ENCODE results near the gene OR6C76. TPM values are rescaled to one million over a fixed set of nuclear protein-coding genes. Genes with fewer than 3 reads are reported as not detected.
A peak's percentile ranks its signal among the peaks of the same experiment; 100 is the strongest.

The OR6C76 gene
- not detected in 2 replicates for total RNA-seq (ENCODE audit: low replicate concordance)

DNA sequence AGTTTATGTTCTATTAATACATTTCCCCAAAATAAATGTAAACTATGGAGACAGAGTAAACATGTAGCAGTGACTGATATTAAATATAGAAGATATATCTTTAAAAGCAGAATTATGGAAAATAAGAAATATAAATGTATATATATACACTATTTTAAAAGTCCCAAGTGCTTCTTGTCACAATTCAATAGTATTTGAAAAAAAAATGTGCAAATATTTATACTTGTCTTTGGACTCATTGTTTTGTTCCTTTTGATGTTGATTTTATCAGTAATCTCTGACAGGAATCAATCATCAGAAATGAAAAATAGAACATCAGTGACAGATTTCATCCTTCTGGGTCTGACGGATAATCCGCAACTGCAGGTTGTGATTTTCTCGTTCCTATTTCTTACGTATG is at the start of gene OR6C76:
Gene OR6C76 (plus strand): TSS at position 301 of the 400 bp plus-strand sequence. CDS start 0 bp downstream, at position 301.
- peak within 1 kb of the TSS; percentile 64 for H2AFZ ChIP-seq (replicated peaks)
- no peak within 1 kb of the TSS for H3K27ac Mint-ChIP-seq
- no peaks in the 10 kb centered on the region for H3K9me3 ChIP-seq (ENCODE audit: low read depth)
- H4K20me1 ChIP-seq (ENCODE audit: low read depth): no peaks in the 10 kb centered on the region
- no peak within 1 kb of the TSS for H3K27ac ChIP-seq
- no peak within 1 kb of the TSS for H3K9ac ChIP-seq
- no peaks in the 10 kb centered on the region for H3K9me3 Mint-ChIP-seq
- peaks cover 10% of the 10 kb centered on the region for H3F3A ChIP-seq (ENCODE audit: low read depth)
- no peaks in the 10 kb centered on the region for H3K27me3 ChIP-seq
- H3K4me3 ChIP-seq: no peak within 1 kb of the TSS
- no peak within 1 kb of the TSS for H3K4me3 Mint-ChIP-seq
- no peaks in the 10 kb centered on the region for H3K27me3 Mint-ChIP-seq (ENCODE audit: insufficient read depth, low read depth)
- no peak for DNase-seq (ENCODE audit: low spot score)
- no peaks in the 10 kb centered on the region for H3K79me2 ChIP-seq (ENCODE audit: low read depth)
- no peaks in the 10 kb centered on the region for H3K36me3 Mint-ChIP-seq
- H3K36me3 ChIP-seq: no peaks in the 10 kb centered on the region
- no peaks in the 10 kb centered on the region for H3K4me1 ChIP-seq
- H3K4me1 Mint-ChIP-seq: peaks cover 4% of the 10 kb centered on the region
- H3K4me2 ChIP-seq: no peak within 1 kb of the TSS
- TF ChIP-seq CTCF (IDR thresholded peaks at IDR 0.05) (no peak), EZH2 (IDR thresholded peaks at IDR 0.05) (no peak), EZH2phosphoT487 (IDR thresholded peaks at IDR 0.05) (no peak)

DNA sequence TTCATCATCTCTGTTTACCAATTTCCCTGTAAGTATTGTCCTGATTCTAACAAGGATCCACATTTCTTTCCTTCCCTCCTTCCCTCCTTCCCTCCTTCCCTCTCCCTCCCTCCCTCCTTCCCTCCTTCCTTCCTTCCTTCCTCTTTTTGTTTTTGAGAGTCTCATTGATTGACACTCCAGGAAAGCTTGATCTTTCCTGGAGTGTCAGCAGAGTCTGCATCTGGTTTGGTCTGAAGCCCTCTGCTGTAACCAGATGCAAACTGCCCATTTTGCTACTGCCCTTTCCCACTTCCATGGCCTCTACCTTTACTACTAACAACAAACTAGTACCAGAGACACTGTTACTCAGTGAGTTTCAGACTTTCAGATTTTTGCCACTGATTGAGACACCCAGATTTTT is 40.2 kb upstream of the OR6C76 start:
- Mint-ChIP-seq H3K27ac (peak overlapping the region; percentile 42), H3K9me3 (no peaks in the 10 kb centered on the region), H3K27me3 (ENCODE audit: insufficient read depth, low read depth) (no peaks in the 10 kb centered on the region), H3K36me3 (no peaks in the 10 kb centered on the region), H3K4me3 (no peak overlapping the region), H3K4me1 (peaks cover 7% of the 10 kb centered on the region)
- no peaks in the 10 kb centered on the region for H3K9me3 ChIP-seq (ENCODE audit: low read depth)
- H3F3A ChIP-seq (ENCODE audit: low read depth): no peaks in the 10 kb centered on the region
- no peak overlapping the region for H3K4me3 ChIP-seq
- DNase-seq (ENCODE audit: low spot score): peak; percentile 10
- no peaks in the 10 kb centered on the region for H3K79me2 ChIP-seq (ENCODE audit: low read depth)
- no peak overlapping the region for H3K4me2 ChIP-seq
- no peak overlapping the region for H3K9ac ChIP-seq
- H3K27ac ChIP-seq: no peak overlapping the region
- peak overlapping the region; percentile 98 for H2AFZ ChIP-seq (replicated peaks)
- TF ChIP-seq EZH2 (IDR thresholded peaks at IDR 0.05): no peak
- TF ChIP-seq EZH2phosphoT487 (IDR thresholded peaks at IDR 0.05): no peak
- TF ChIP-seq CTCF (IDR thresholded peaks at IDR 0.05): no peak
- peaks cover 9% of the 10 kb centered on the region for H3K4me1 ChIP-seq
- no peaks in the 10 kb centered on the region for H3K36me3 ChIP-seq
- H4K20me1 ChIP-seq (ENCODE audit: low read depth): no peaks in the 10 kb centered on the region
- H3K27me3 ChIP-seq: no peaks in the 10 kb centered on the region

GRCh38 chr12:55392032-55392795 is 33.8 kb upstream of the OR6C76 start:
- Histone ChIP-seq H3K36me3 (no peaks in the 10 kb centered on the region), H3K27ac (no peak overlapping the region), H3K27me3 (no peaks in the 10 kb centered on the region), H3K9ac (no peak overlapping the region), H3K4me3 (no peak overlapping the region), H3K4me1 (no peaks in the 10 kb centered on the region), H3K4me2 (no peak overlapping the region), H3K9me3 (ENCODE audit: low read depth) (no peaks in the 10 kb centered on the region), H2AFZ (replicated peaks) (peak overlapping the region; percentile 54), H4K20me1 (ENCODE audit: low read depth) (no peaks in the 10 kb centered on the region), H3F3A (ENCODE audit: low read depth) (no peaks in the 10 kb centered on the region), H3K79me2 (ENCODE audit: low read depth) (no peaks in the 10 kb centered on the region)
- no peaks in the 10 kb centered on the region for H3K27me3 Mint-ChIP-seq (ENCODE audit: insufficient read depth, low read depth)
- TF ChIP-seq CTCF (IDR thresholded peaks at IDR 0.05) (no peak), EZH2 (IDR thresholded peaks at IDR 0.05) (no peak), EZH2phosphoT487 (IDR thresholded peaks at IDR 0.05) (no peak)
- H3K27ac Mint-ChIP-seq: no peak overlapping the region
- H3K4me1 Mint-ChIP-seq: no peaks in the 10 kb centered on the region
- H3K4me3 Mint-ChIP-seq: no peak overlapping the region
- no peaks in the 10 kb centered on the region for H3K9me3 Mint-ChIP-seq
- DNase-seq (ENCODE audit: low spot score): no peak
- no peaks in the 10 kb centered on the region for H3K36me3 Mint-ChIP-seq

Data from neural progenitor cell (in vitro differentiated cells).